IMR-90 (cell line): Measurements from ENCODE around the gene DCP1A. TPM values are rescaled to one million over a fixed set of nuclear protein-coding genes. Genes with fewer than 3 reads are reported as not detected.

Experiments
- ATAC-seq: fragments of 200-7000 bp; cut with Tn5 transposase; 2 replicates; pipeline ENCODE4 v1.9.1; 2020; ENCODE audit warnings: low read depth, mild to moderate bottlenecking, moderate library complexity
- BruUV-seq: library from RNA; stranded (reverse); fragments of 400-500 nt; replicated peaks from 2 replicates; lab custom pipeline; 2021; lab: Mats Ljungman, UMichigan
- CTCF ChIA-PET: fragments of 300-600 bp; formaldehyde crosslinking; extraction: SDS; loops from one replicate; lab custom pipeline; 2021; ENCODE audit warnings: antibody characterized with exemption; lab: Yijun Ruan, JAX
- POLR2A ChIA-PET: fragments of 300-600 bp; sonication (Branson Sonifier 250); formaldehyde crosslinking; loops from one replicate; lab custom pipeline; 2022; ENCODE audit warnings: antibody characterized with exemption; ENCODE audit not compliant: unreplicated experiment; lab: Charles Lee
- DNase-seq: peaks from one replicate; pipeline ENCODE4 v3.0.0; 2013
- H2AFZ ChIP-seq: replicated peaks from 2 replicates; pipeline ENCODE3; 2013; ENCODE audit warnings: low read length, mild to moderate bottlenecking; ENCODE audit not compliant: poor library complexity
- H2AK5ac ChIP-seq: 2 replicates; pipeline ENCODE4 v1.6.1; 2013; ENCODE audit warnings: low read depth, low read length, inconsistent platforms
- H2AK9ac ChIP-seq: replicated peaks from 2 replicates; pipeline ENCODE3; 2013; ENCODE audit warnings: mild to moderate bottlenecking, low read depth, low read length, moderate library complexity; ENCODE audit not compliant: poor library complexity
- H2BK120ac ChIP-seq: 2 replicates; pipeline ENCODE4 v1.6.1; 2013; ENCODE audit warnings: low read depth, low read length, inconsistent platforms
- H2BK15ac ChIP-seq: 3 replicates; pipeline ENCODE4 v1.6.1; 2013; ENCODE audit warnings: low read depth, low read length, inconsistent platforms
- H2BK20ac ChIP-seq: 2 replicates; pipeline ENCODE4 v1.6.1; 2013; ENCODE audit warnings: low read depth, mild to moderate bottlenecking, inconsistent platforms, low read length, moderate library complexity
- H2BK5ac ChIP-seq: 2 replicates; pipeline ENCODE4 v1.6.1; 2013; ENCODE audit warnings: mild to moderate bottlenecking, low read depth, low read length, inconsistent platforms; ENCODE audit not compliant: poor library complexity, severe bottlenecking
- H3K14ac ChIP-seq: replicated peaks from 2 replicates; pipeline ENCODE4 v1.6.1; 2013; ENCODE audit warnings: low read depth, low read length, inconsistent platforms
- H3K18ac ChIP-seq: 2 replicates; pipeline ENCODE4 v1.6.1; 2013; ENCODE audit warnings: low read depth, low read length, control low read depth
- H3K23ac ChIP-seq: 2 replicates; pipeline ENCODE4 v1.6.1; 2013; ENCODE audit warnings: low read depth, low read length, inconsistent platforms
- H3K27ac ChIP-seq: 2 replicates; pipeline ENCODE4 v1.5.1; 2013; ENCODE audit warnings: mild to moderate bottlenecking, control low read depth, low read length; ENCODE audit not compliant: insufficient read depth
- H3K27me3 ChIP-seq: 2 replicates; pipeline ENCODE4 v1.6.1; 2013; ENCODE audit warnings: low read length; ENCODE audit not compliant: control insufficient read depth, insufficient read depth
- H3K36me3 ChIP-seq: 2 replicates; pipeline ENCODE4 v1.6.1; 2013; ENCODE audit warnings: low read length, mixed read lengths; ENCODE audit not compliant: control insufficient read depth, insufficient read depth
- H3K4ac ChIP-seq: 2 replicates; pipeline ENCODE4 v1.6.1; 2013; ENCODE audit warnings: low read depth, low read length, inconsistent platforms
- H3K4me1 ChIP-seq: 2 replicates; pipeline ENCODE4 v1.6.1; 2013; ENCODE audit warnings: low read length, mixed read lengths; ENCODE audit not compliant: control insufficient read depth, insufficient read depth
- H3K4me2 ChIP-seq: 2 replicates; pipeline ENCODE4 v1.6.1; 2013; ENCODE audit warnings: low read depth, mild to moderate bottlenecking, control low read depth, low read length, moderate library complexity
- H3K4me3 ChIP-seq: 2 replicates; pipeline ENCODE4 v1.5.1; 2013; ENCODE audit warnings: low read depth, mild to moderate bottlenecking, control low read depth, low read length, moderate library complexity; ENCODE audit not compliant: insufficient read depth
- H3K56ac ChIP-seq: 2 replicates; pipeline ENCODE4 v1.6.1; 2013; ENCODE audit warnings: low read length, inconsistent platforms; ENCODE audit not compliant: insufficient read depth; ENCODE audit errors: extremely low read depth
- H3K79me1 ChIP-seq, 2 experiments: 2 replicates each; pipeline ENCODE4 v1.6.1; 2013; ENCODE audit warnings: low read length in 2 of 2, inconsistent platforms in 1 of 2, low read depth in 1 of 2
- H3K9ac ChIP-seq: 2 replicates; pipeline ENCODE4 v1.6.1; 2013; ENCODE audit warnings: low read depth, low read length, control low read depth
- H3K9me1 ChIP-seq: 2 replicates; pipeline ENCODE4 v1.6.1; 2013; ENCODE audit warnings: low read length, inconsistent platforms; ENCODE audit not compliant: insufficient read depth
- H3K9me3 ChIP-seq: 2 replicates; pipeline ENCODE4 v1.6.1; 2013; ENCODE audit warnings: low read length; ENCODE audit not compliant: control insufficient read depth, insufficient read depth
- H4K20me1 ChIP-seq: 2 replicates; pipeline ENCODE4 v1.6.1; 2013; ENCODE audit warnings: low read length, inconsistent platforms; ENCODE audit not compliant: insufficient read depth
- H4K5ac ChIP-seq: 2 replicates; pipeline ENCODE4 v1.6.1; 2013; ENCODE audit warnings: mild to moderate bottlenecking, low read depth, low read length, control low read depth
- H4K8ac ChIP-seq, 2 experiments: 2 replicates each; pipeline ENCODE4 v1.6.1; 2013; ENCODE audit warnings: low read depth in 2 of 2, low read length in 2 of 2, control low read depth in 1 of 2, inconsistent platforms in 1 of 2
- H4K91ac ChIP-seq: 2 replicates; pipeline ENCODE4 v1.6.1; 2013; ENCODE audit warnings: low read depth, low read length, inconsistent platforms; ENCODE audit not compliant: insufficient read depth
- BHLHE40 ChIP-seq: fragments of 150-350 bp; IDR thresholded peaks from 2 replicates; pipeline ENCODE4 v1.6.1; 2016; ENCODE audit warnings: mild to moderate bottlenecking, low read depth, low read length
- CEBPB ChIP-seq: IDR thresholded peaks from 2 replicates; pipeline ENCODE4 v1.6.1; 2012; ENCODE audit warnings: low read depth, low read length, improper control_type of control experiment
- CHD1 ChIP-seq: IDR thresholded peaks from 2 replicates; pipeline ENCODE4 v1.6.1; 2012; ENCODE audit warnings: low read depth, low read length, improper control_type of control experiment
- FOS ChIP-seq: fragments of 150-350 bp; IDR thresholded peaks from 2 replicates; pipeline ENCODE4 v1.6.1; 2016; ENCODE audit warnings: low read depth, low read length
- MAFK ChIP-seq: IDR thresholded peaks from 2 replicates; pipeline ENCODE4 v1.6.1; 2012; ENCODE audit warnings: low read depth, low read length, improper control_type of control experiment
- MAZ ChIP-seq: IDR thresholded peaks from 2 replicates; pipeline ENCODE4 v1.6.1; 2012; ENCODE audit warnings: low read depth, mild to moderate bottlenecking, low read length, improper control_type of control experiment, moderate library complexity, borderline replicate concordance
- MXI1 ChIP-seq: IDR thresholded peaks from 2 replicates; pipeline ENCODE4 v1.6.1; 2012; ENCODE audit warnings: low read depth, mild to moderate bottlenecking, low read length, moderate library complexity, borderline replicate concordance
- NFE2L2 ChIP-seq: fragments of 150-350 bp; IDR thresholded peaks from 2 replicates; pipeline ENCODE4 v1.6.1; 2016; ENCODE audit warnings: low read depth, mild to moderate bottlenecking, low read length
- POLR2A ChIP-seq: IDR thresholded peaks from 2 replicates; pipeline ENCODE4 v1.6.1; 2012; ENCODE audit warnings: mild to moderate bottlenecking, low read depth, low read length
- RAD21 ChIP-seq: IDR thresholded peaks from 2 replicates; pipeline ENCODE4 v1.6.1; 2012; ENCODE audit warnings: low read length, improper control_type of control experiment
- RCOR1 ChIP-seq: IDR thresholded peaks from 2 replicates; pipeline ENCODE4 v1.6.1; 2012; ENCODE audit warnings: mild to moderate bottlenecking, low read length, improper control_type of control experiment; ENCODE audit not compliant: insufficient replicate concordance
- RFX5 ChIP-seq: IDR thresholded peaks from 2 replicates; pipeline ENCODE4 v1.8.0; 2012; ENCODE audit warnings: low read depth, mild to moderate bottlenecking, low read length, moderate library complexity
- SMC3 ChIP-seq: fragments of 150-350 bp; IDR thresholded peaks from 2 replicates; pipeline ENCODE4 v1.6.1; 2016; ENCODE audit warnings: low read depth, mild to moderate bottlenecking, antibody characterized with exemption, low read length, moderate library complexity
- WGBS, 2 experiments: methylation state at CpG; one replicate each; pipeline versions ENCODE4 v1.1.5 to v1.1.7; 2013; ENCODE audit warnings: missing lambda C conversion rate in 2 of 2; ENCODE audit not compliant: insufficient read length in 1 of 2; ENCODE audit errors: extremely low coverage in 2 of 2; 5-methylcytosine and 5-hydroxymethylcytosine counted together
- dilution Hi-C: fragments of 300-500 bp; cut with HindIII; formaldehyde crosslinking; loops from one replicate; pipeline ENCODE4 v1.14.3; 2018; ENCODE audit warnings: low sequenced_read_pairs; ENCODE audit not compliant: unreplicated experiment
- in situ Hi-C: fragments of 300-500 bp; cut with MboI; formaldehyde crosslinking; loops from 3 replicates; pipeline ENCODE4 v1.14.3; 2019; ENCODE audit warnings: low sequenced_read_pairs, inconsistent platforms, mixed read lengths
- intact Hi-C: fragments of 100-400 bp; cut with micrococcal nuclease; formaldehyde crosslinking; loops from 2 replicates; pipeline ENCODE4 v1.10.0; 2022
- polyA plus RNA-seq, 3 experiments: library from polyadenylated mRNA; depleted of rRNA; stranded (reverse); fragments of >200 nt; gene quantifications; 2 replicates each; pipeline ENCODE4 v1.2.3, GENCODE V29; 2012; ENCODE audit warnings: low replicate concordance in 1 of 3
- total RNA-seq: library from RNA; depleted of rRNA; stranded (reverse); fragments of >200 nt; gene quantifications from 2 replicates; pipeline ENCODE4 v1.2.3, GENCODE V29; 2012
- TF ChIP-seq, protein P1 (sequence below): conservative IDR thresholded peaks from 2 replicates; pipeline ENCODE4 v1.5.1; 2012; ENCODE audit warnings: mild to moderate bottlenecking, low read depth, low read length, improper control_type of control experiment
- TF ChIP-seq, protein P2 (sequence below): fragments of 150-350 bp; IDR thresholded peaks from 2 replicates; pipeline ENCODE4 v1.6.1; 2016; ENCODE audit warnings: low read depth, mild to moderate bottlenecking, low read length, moderate library complexity, borderline replicate concordance
- TF ChIP-seq, protein P3 (sequence below): fragments of 150-350 bp; IDR thresholded peaks from 2 replicates; pipeline ENCODE4 v1.6.1; 2017; ENCODE audit warnings: mild to moderate bottlenecking, antibody characterized with exemption, low read length, low read depth

The DCP1A gene
- total and polyA plus RNA-seq, 2 of the 4 experiments (the other 2 are of a cell fraction): 13.2 to 30.1 TPM

DNA sequence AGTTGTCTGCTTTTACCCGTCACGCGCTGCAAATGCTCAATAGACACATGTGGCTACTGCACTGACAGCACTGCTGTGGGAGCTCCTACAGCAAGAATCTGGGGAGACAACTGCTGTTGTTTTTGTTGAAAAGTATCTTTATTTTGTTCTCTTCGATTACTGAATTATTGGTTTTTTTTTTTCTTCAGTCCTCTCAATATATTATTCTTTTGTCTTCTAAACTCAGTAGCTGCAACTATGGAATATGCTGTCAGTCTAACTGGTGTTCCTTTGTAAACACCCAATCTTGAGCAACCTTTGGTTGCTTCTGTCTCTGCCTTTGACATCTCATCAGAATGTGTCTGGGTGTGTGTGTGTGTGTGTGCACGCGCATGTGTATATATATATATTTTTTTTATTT, 12.6 kb downstream of the DCP1A start:
- DNase-seq: no peak
- no peak overlapping the region for H3K18ac ChIP-seq
- H3K79me1 ChIP-seq: peaks cover 17 to 35% of the 10 kb centered on the region in 2 experiments
- CTCF ChIA-PET: interaction anchor here (0.8 kb wide), 1 partner anchor 356 kb away, joined by 4 read pairs; no protein-coding TSS in a partner anchor
- no peak overlapping the region for H3K23ac ChIP-seq
- H2BK120ac ChIP-seq: no peak overlapping the region
- H4K5ac ChIP-seq: no peak overlapping the region; the same call in 1 of the 2 replicates
- no peak overlapping the region for H3K4ac ChIP-seq
- H2BK20ac ChIP-seq: no peak overlapping the region
- intact Hi-C loops: no loop called here
- 100% methylated on average over 3 of the region's 6 CpGs; no CpG with 5 or more reads in 1 of the 2 experiments for WGBS, 2 experiments
- H2AFZ ChIP-seq: no peak overlapping the region
- no peaks in the 10 kb centered on the region; the same call in 1 of the 2 replicates for H4K20me1 ChIP-seq
- H4K91ac ChIP-seq: no peak overlapping the region
- ATAC-seq: no peak
- H3K27me3 ChIP-seq: no peaks in the 10 kb centered on the region
- dilution Hi-C loops: no loop called here
- no peaks in the 10 kb centered on the region for H3K9me3 ChIP-seq
- no peak overlapping the region for H2BK5ac ChIP-seq
- H3K9ac ChIP-seq: no peak overlapping the region
- no peak overlapping the region for H2AK9ac ChIP-seq
- H3K4me3 ChIP-seq: no peak overlapping the region
- no peak overlapping the region for H3K56ac ChIP-seq
- no peak overlapping the region for H4K8ac ChIP-seq
- H3K4me2 ChIP-seq: no peak overlapping the region
- H3K14ac ChIP-seq: no peak overlapping the region
- no peak overlapping the region for H2BK15ac ChIP-seq
- no TSS peak for BruUV-seq
- in situ Hi-C loops: no loop called here
- no peak for TF ChIP-seq BHLHE40
- TF ChIP-seq MAZ: no peak
- TF ChIP-seq RFX5: no peak
- no peak for TF ChIP-seq POLR2A
- no peak for TF ChIP-seq RCOR1
- TF ChIP-seq CEBPB: no peak
- TF ChIP-seq, protein P1, sequence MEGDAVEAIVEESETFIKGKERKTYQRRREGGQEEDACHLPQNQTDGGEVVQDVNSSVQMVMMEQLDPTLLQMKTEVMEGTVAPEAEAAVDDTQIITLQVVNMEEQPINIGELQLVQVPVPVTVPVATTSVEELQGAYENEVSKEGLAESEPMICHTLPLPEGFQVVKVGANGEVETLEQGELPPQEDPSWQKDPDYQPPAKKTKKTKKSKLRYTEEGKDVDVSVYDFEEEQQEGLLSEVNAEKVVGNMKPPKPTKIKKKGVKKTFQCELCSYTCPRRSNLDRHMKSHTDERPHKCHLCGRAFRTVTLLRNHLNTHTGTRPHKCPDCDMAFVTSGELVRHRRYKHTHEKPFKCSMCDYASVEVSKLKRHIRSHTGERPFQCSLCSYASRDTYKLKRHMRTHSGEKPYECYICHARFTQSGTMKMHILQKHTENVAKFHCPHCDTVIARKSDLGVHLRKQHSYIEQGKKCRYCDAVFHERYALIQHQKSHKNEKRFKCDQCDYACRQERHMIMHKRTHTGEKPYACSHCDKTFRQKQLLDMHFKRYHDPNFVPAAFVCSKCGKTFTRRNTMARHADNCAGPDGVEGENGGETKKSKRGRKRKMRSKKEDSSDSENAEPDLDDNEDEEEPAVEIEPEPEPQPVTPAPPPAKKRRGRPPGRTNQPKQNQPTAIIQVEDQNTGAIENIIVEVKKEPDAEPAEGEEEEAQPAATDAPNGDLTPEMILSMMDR: no peak
- TF ChIP-seq, protein P2, sequence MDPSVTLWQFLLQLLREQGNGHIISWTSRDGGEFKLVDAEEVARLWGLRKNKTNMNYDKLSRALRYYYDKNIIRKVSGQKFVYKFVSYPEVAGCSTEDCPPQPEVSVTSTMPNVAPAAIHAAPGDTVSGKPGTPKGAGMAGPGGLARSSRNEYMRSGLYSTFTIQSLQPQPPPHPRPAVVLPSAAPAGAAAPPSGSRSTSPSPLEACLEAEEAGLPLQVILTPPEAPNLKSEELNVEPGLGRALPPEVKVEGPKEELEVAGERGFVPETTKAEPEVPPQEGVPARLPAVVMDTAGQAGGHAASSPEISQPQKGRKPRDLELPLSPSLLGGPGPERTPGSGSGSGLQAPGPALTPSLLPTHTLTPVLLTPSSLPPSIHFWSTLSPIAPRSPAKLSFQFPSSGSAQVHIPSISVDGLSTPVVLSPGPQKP: no peak
- TF ChIP-seq FOS: no peak
- TF ChIP-seq, protein P3, sequence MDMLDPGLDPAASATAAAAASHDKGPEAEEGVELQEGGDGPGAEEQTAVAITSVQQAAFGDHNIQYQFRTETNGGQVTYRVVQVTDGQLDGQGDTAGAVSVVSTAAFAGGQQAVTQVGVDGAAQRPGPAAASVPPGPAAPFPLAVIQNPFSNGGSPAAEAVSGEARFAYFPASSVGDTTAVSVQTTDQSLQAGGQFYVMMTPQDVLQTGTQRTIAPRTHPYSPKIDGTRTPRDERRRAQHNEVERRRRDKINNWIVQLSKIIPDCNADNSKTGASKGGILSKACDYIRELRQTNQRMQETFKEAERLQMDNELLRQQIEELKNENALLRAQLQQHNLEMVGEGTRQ: no peak
- no peak for TF ChIP-seq SMC3
- no peak for TF ChIP-seq MAFK
- no peak for TF ChIP-seq RAD21
- TF ChIP-seq NFE2L2: no peak
- TF ChIP-seq CHD1: no peak
- TF ChIP-seq MXI1: no peak
- no peaks in the 10 kb centered on the region for H3K9me1 ChIP-seq
- POLR2A ChIA-PET: interaction anchor here (1.5 kb wide), 1 partner anchor 13 kb away, joined by 3 read pairs; the partner anchor contains the start of gene DCP1A
- no peaks in the 10 kb centered on the region for H3K4me1 ChIP-seq
- no peak overlapping the region for H2AK5ac ChIP-seq
- no peak overlapping the region for H3K27ac ChIP-seq
- peaks cover 16% of the 10 kb centered on the region for H3K36me3 ChIP-seq
